ENCODE measurements around the gene BLCAP.
"Not testable (repeated sequence)": the region's sequence is repeated elsewhere in the genome, so short reads cannot be mapped to it uniquely, and the experiment has no call there.

BLCAP gene

GRCh38 chr20:37484331-37484730 lies 43.3 kb downstream of the BLCAP start:
- DNase-seq (ENCODE audit: low read depth in 3 of 3), result no peak

GRCh38 chr20:37481610-37482009 lies 46.1 kb downstream of the BLCAP start:
- DNase-seq (ENCODE audit: low read depth in 3 of 3), result no peak

GRCh38 chr20:37480919-37481318 lies 46.8 kb downstream of the BLCAP start:
- DNase-seq (ENCODE audit: low read depth in 3 of 3), result no peak

GRCh38 chr20:37479925-37480691 lies 47.6 kb downstream of the BLCAP start:
- DNase-seq (ENCODE audit: low read depth in 3 of 3), result no peak

- DNase-seq (ENCODE audit: low read depth in 3 of 3), result no peak
Measured at GRCh38 chr20:37479266-37479665, 48.4 kb downstream of the BLCAP start.

GRCh38 chr20:37477041-37477440 lies 50.6 kb downstream of the BLCAP start:
- no peak for DNase-seq (ENCODE audit: low read depth in 3 of 3)

GRCh38 chr20:37475252-37475651 lies 52.4 kb downstream of the BLCAP start:
- no peak for DNase-seq (ENCODE audit: low read depth in 3 of 3)

- no peak for DNase-seq (ENCODE audit: low read depth in 3 of 3)
Measured at GRCh38 chr20:37474386-37474785, 53.3 kb downstream of the BLCAP start.

- no peak for DNase-seq (ENCODE audit: low read depth in 3 of 3)
Measured at GRCh38 chr20:37473249-37474000, 54.3 kb downstream of the BLCAP start.

- not testable (repeated sequence) for DNase-seq (ENCODE audit: low read depth in 3 of 3)
Measured at GRCh38 chr20:37472435-37472834, 55.2 kb downstream of the BLCAP start.

GRCh38 chr20:37471741-37472235 lies 55.9 kb downstream of the BLCAP start:
- DNase-seq (ENCODE audit: low read depth in 3 of 3), result no peak

- not testable (repeated sequence) for DNase-seq (ENCODE audit: low read depth in 3 of 3)
Measured at GRCh38 chr20:37470190-37470589, 57.5 kb downstream of the BLCAP start.

GRCh38 chr20:37469531-37469930 lies 58.1 kb downstream of the BLCAP start:
- no peak for DNase-seq (ENCODE audit: low read depth in 3 of 3)

GRCh38 chr20:37468886-37469285 lies 58.8 kb downstream of the BLCAP start:
- no peak for DNase-seq (ENCODE audit: low read depth in 3 of 3)
